ENCODE data around the gene CDRT15L2.

DNA sequence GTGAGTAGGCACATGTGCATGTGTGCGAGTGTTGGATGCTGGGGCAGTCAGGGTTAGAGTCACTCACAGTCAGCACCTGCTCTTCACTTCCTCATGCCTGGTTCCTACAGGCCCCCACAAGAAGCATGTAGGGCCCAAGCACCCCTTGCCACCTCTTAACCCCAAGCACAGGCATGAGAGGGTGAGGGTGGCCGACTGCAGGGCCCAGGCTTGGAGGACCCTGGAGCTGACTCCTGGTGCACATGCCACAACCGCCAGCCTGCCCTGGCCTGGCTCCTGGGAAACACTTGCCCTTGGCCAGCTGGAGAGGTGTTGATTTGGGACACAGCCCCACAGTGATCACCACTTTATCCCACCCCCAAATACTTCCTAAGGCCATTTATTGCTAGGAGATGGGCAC lies 16.9 kb upstream of the CDRT15L2 start:
- TF ChIP-seq, protein P1, sequence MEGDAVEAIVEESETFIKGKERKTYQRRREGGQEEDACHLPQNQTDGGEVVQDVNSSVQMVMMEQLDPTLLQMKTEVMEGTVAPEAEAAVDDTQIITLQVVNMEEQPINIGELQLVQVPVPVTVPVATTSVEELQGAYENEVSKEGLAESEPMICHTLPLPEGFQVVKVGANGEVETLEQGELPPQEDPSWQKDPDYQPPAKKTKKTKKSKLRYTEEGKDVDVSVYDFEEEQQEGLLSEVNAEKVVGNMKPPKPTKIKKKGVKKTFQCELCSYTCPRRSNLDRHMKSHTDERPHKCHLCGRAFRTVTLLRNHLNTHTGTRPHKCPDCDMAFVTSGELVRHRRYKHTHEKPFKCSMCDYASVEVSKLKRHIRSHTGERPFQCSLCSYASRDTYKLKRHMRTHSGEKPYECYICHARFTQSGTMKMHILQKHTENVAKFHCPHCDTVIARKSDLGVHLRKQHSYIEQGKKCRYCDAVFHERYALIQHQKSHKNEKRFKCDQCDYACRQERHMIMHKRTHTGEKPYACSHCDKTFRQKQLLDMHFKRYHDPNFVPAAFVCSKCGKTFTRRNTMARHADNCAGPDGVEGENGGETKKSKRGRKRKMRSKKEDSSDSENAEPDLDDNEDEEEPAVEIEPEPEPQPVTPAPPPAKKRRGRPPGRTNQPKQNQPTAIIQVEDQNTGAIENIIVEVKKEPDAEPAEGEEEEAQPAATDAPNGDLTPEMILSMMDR (IDR thresholded peaks at IDR 0.05), result no peak
- no peak for TF ChIP-seq POLR2AphosphoS2 (conservative IDR thresholded peaks at IDR 0.05; ENCODE audit: low read length)
- no peak for TF ChIP-seq RAD21 (conservative IDR thresholded peaks at IDR 0.05 in 1 of 2, IDR thresholded peaks at IDR 0.05 in 1 of 2)

Data from A549 (cell line).